ENCODE measurements around the gene KRTDAP.

- TF ChIP-seq FOXM1 (IDR thresholded peaks at IDR 0.05; ENCODE audit: borderline replicate concordance), result no peak
- no peak for TF ChIP-seq TARDBP (IDR thresholded peaks at IDR 0.05)
- TF ChIP-seq ZNF384 (IDR thresholded peaks at IDR 0.05), result no peak
- TF ChIP-seq ELF4 (IDR thresholded peaks at IDR 0.05), result no peak
- no peak for TF ChIP-seq FOXA1 (IDR thresholded peaks at IDR 0.05)
- no peak for TF ChIP-seq SP1 (IDR thresholded peaks at IDR 0.05)
- no peak for TF ChIP-seq PKNOX1 (IDR thresholded peaks at IDR 0.05)
- no peak for TF ChIP-seq BHLHE40 (IDR thresholded peaks at IDR 0.05; ENCODE audit: borderline replicate concordance)
These were observed 11.2 kb downstream of the KRTDAP start for GRCh38 chr19:35478794-35479677.

Data from HEK293T (cell line).